GM12865 (cell line): Measurements from ENCODE around the gene HRAS.

ENCODE experiments used
- DNase-seq: peaks from one replicate; pipeline ENCODE4 v3.0.0; 2010; ENCODE audit warnings: low read depth
- H3K4me3 ChIP-seq: 2 replicates; pipeline ENCODE4 v1.5.1; 2011; ENCODE audit warnings: mild to moderate bottlenecking, low read depth, low read length, control low read depth
- CTCF ChIP-seq: IDR thresholded peaks from 2 replicates; pipeline ENCODE4 v1.5.1; 2011; ENCODE audit warnings: low read length, control low read depth, low read depth, inconsistent platforms; ENCODE audit not compliant: insufficient read depth; ENCODE audit errors: missing control alignments

HRAS gene

GRCh38 chr11:565921-566509 lies 30.6 kb upstream of the HRAS start:
- no peak for DNase-seq
- H3K4me3 ChIP-seq = no peak overlapping the region
- TF ChIP-seq CTCF = no peak

- no peak for DNase-seq
- H3K4me3 ChIP-seq = no peak overlapping the region
- TF ChIP-seq CTCF = no peak
Measured at GRCh38 chr11:563812-564578, 28.6 kb upstream of the HRAS start.

- DNase-seq = no peak
- no peak overlapping the region for H3K4me3 ChIP-seq
- no peak for TF ChIP-seq CTCF
Measured at GRCh38 chr11:563066-563811, 27.9 kb upstream of the HRAS start.

GRCh38 chr11:562046-562645 lies 26.8 kb upstream of the HRAS start:
- peak overlapping the region; percentile 53 for H3K4me3 ChIP-seq
- DNase-seq = no peak
- no peak for TF ChIP-seq CTCF

GRCh38 chr11:561148-562003 lies 26.0 kb upstream of the HRAS start:
- H3K4me3 ChIP-seq = peak overlapping the region; percentile 53
- DNase-seq = no peak
- no peak for TF ChIP-seq CTCF

- H3K4me3 ChIP-seq = peak within 1 kb of the TSS; percentile 66
- DNase-seq = peak; percentile 96
- TF ChIP-seq CTCF = no peak
Measured at GRCh38 chr11:560305-561147, 25.1 kb upstream of the HRAS start, which contains the start of the genes LMNTD2 and RASSF7. Gene LMNTD2, minus strand, starts transcription at chr11:560738. Its CDS starts 22 bp downstream, at chr11:560716. Gene RASSF7, plus strand, starts transcription at chr11:560970. Its CDS starts 799 bp downstream, at chr11:561769.
